Sigmoid colon (tissue), 4 donors: ENCODE results near the gene NAT8.

Experiments used
- CTCF ChIP-seq, 4 experiments: fragments of 450-650 bp in 3 of 4; fragments of 200-600 bp in 1 of 4; IDR thresholded peaks; one replicate each; pipeline ENCODE4 v1.5.1; 2016 to 2019; ENCODE audit warnings: antibody characterized with exemption in 4 of 4, mild to moderate bottlenecking in 3 of 4, moderate library complexity in 2 of 4
- POLR2AphosphoS5 ChIP-seq, 4 donors: sonication (generic); formaldehyde crosslinking; IDR thresholded peaks; one replicate each; pipeline ENCODE4 v1.6.1; 2017; ENCODE audit warnings: antibody characterized with exemption in 4 of 4

DNA sequence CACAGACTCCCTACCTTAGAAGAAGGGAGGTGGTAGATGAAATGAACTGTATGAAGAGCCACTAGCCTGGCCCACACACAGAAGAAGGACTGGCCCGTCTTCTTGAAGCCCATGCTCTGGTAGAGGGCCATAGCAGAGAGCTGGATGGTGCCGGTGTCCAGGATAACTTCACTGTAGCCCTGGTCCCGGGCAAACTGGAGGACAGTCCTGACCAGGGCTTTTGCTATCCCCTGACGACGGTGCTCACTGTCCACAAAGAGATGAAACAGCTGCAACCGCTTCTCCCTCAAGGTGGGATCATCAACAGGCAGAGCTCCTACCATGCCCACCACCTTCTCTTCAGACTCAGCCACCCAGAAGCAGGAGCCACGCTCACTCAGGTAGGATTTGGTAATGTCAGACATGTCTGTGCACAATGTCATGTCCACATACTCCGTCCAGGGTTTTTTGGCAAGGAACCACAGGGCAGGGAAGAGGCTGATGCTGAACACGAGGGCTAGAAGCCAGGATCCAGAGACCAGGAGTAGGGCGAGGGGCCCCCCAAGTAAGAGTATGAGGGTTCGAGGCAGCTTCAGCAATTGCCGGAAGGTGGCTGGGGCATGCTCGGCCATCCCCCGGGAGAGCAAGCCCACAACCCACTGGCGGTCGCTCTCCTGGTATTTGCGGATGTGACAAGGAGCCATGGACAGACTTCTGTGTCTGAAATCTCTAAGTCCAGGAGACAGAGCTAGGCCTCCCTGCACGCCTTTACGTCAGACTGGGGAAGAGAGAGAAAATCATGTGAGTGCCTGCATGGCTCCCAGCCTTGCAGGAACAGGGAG is 1.1 kb downstream of the NAT8 start:
- TF ChIP-seq POLR2AphosphoS5 (IDR thresholded peaks at IDR 0.05) = no peak
- TF ChIP-seq CTCF (IDR thresholded peaks at IDR 0.05) = no peak
